HG03558 (cell line): ENCODE measurements around the gene MINDY4.

Source experiments
- ATAC-seq: cut with Tn5 transposase; IDR thresholded peaks from one replicate; pipeline ENCODE4 v1.9.1; 2021; ENCODE audit warnings: moderate number of reproducible peaks; ENCODE audit not compliant: unreplicated experiment; ENCODE audit errors: extremely low read depth

Gene MINDY4

GRCh38 chr7:30910411-30911073, 139.3 kb downstream of the MINDY4 start:
- ATAC-seq, result no peak

GRCh38 chr7:30911133-30911532, 139.9 kb downstream of the MINDY4 start:
- no peak for ATAC-seq

GRCh38 chr7:30911561-30911969, 140.3 kb downstream of the MINDY4 start, which contains the start of gene AQP1:
Gene AQP1 (plus strand): TSS chr7:30911853. CDS start chr7:30911910, 57 bp downstream.
- no peak for ATAC-seq

GRCh38 chr7:30912021-30912730, 141.0 kb downstream of the MINDY4 start:
- ATAC-seq, result no peak

- ATAC-seq, result no peak
Observed at GRCh38 chr7:30912731-30912985, 141.4 kb downstream of the MINDY4 start.

GRCh38 chr7:30912986-30913811, 142.0 kb downstream of the MINDY4 start:
- ATAC-seq, result no peak

- no peak for ATAC-seq
Observed at GRCh38 chr7:30913821-30914515, 142.8 kb downstream of the MINDY4 start.

GRCh38 chr7:30914596-30914995, 143.4 kb downstream of the MINDY4 start:
- ATAC-seq, result no peak

- no peak for ATAC-seq
Observed at GRCh38 chr7:30915005-30915601, 143.9 kb downstream of the MINDY4 start.

- no peak for ATAC-seq
Observed at GRCh38 chr7:30915751-30916150, 144.5 kb downstream of the MINDY4 start.

GRCh38 chr7:30916255-30916654, 145.0 kb downstream of the MINDY4 start:
- no peak for ATAC-seq

- ATAC-seq, result no peak
Observed at GRCh38 chr7:30916767-30917166, 145.6 kb downstream of the MINDY4 start.

GRCh38 chr7:30917216-30917893, 146.1 kb downstream of the MINDY4 start:
- ATAC-seq, result no peak

- ATAC-seq, result no peak
Observed at GRCh38 chr7:30918676-30919075, 147.5 kb downstream of the MINDY4 start.

- ATAC-seq, result no peak
Observed at GRCh38 chr7:30920021-30920583, 148.9 kb downstream of the MINDY4 start.

- ATAC-seq, result no peak
Observed at GRCh38 chr7:30920584-30921539, 149.6 kb downstream of the MINDY4 start.

GRCh38 chr7:30921540-30922401, 150.6 kb downstream of the MINDY4 start:
- ATAC-seq, result no peak
